ENCODE measurements around the gene RASSF7.

- TF ChIP-seq POLR2A (IDR thresholded peaks at IDR 0.05) (no peak), CTCF (IDR thresholded peaks at IDR 0.05) (no peak)
These were observed 23.5 kb downstream of the RASSF7 start for GRCh38 chr11:584287-584686.
